Vagina (tissue), 2 donors: ENCODE data around the gene SPATA33. TPM values are rescaled to one million over a fixed set of nuclear protein-coding genes. Genes with fewer than 3 reads are reported as not detected.

ENCODE experiments used
- DNase-seq, 2 donors: peaks; one replicate each; pipeline ENCODE4 v3.0.0-alpha.2; 2017; ENCODE audit errors: extremely low spot score in 2 of 2
- H3K27ac ChIP-seq: fragments of 200-600 bp; sonication (generic); one replicate; pipeline ENCODE4 v1.5.1; 2019
- H3K27me3 ChIP-seq: fragments of 200-600 bp; sonication (generic); one replicate; pipeline ENCODE4 v1.5.1; 2019
- H3K36me3 ChIP-seq, 2 donors: fragments of 200-600 bp; sonication (generic); one replicate each; pipeline ENCODE4 v1.5.1; 2017 to 2019
- H3K4me1 ChIP-seq: fragments of 200-600 bp; sonication (generic); one replicate; pipeline ENCODE4 v1.5.1; 2019
- H3K4me3 ChIP-seq, 2 donors: fragments of 200-600 bp; sonication (generic); 1 replicate in 1 of 2; 2 replicates in 1 of 2; pipeline ENCODE4 v1.5.1; 2016 to 2019
- H3K9me3 ChIP-seq: fragments of 200-600 bp; sonication (generic); one replicate; pipeline ENCODE4 v1.5.1; 2019
- POLR2A ChIP-seq, 2 donors: fragments of 450-650 bp; IDR thresholded peaks; one replicate each; pipeline ENCODE4 v1.6.1; 2017; ENCODE audit warnings: antibody characterized with exemption in 2 of 2, mild to moderate bottlenecking in 2 of 2, moderate library complexity in 2 of 2
- POLR2AphosphoS5 ChIP-seq, 2 donors: sonication (generic); formaldehyde crosslinking; IDR thresholded peaks; one replicate each; pipeline ENCODE4 v1.9.0; 2017; ENCODE audit warnings: antibody characterized with exemption in 2 of 2, mild to moderate bottlenecking in 2 of 2, low read depth in 1 of 2; ENCODE audit not compliant: insufficient read depth in 1 of 2
- intact Hi-C: fragments of 100-400 bp; cut with DNase I; formaldehyde crosslinking; loops from one replicate; pipeline ENCODE4 v1.15.1; 2023
- total RNA-seq: library from RNA; depleted of rRNA; stranded (reverse); fragments of >200 nt; gene quantifications from one replicate; pipeline ENCODE4 v1.2.3, GENCODE V29; 2016
- TF ChIP-seq, protein P1 (sequence below), 3 experiments: fragments of 450-650 bp in 2 of 3; fragments of 200-600 bp in 1 of 3; sonication (generic) in 1 of 3; IDR thresholded peaks; one replicate each; pipeline ENCODE4 v1.5.1; 2017 to 2019; ENCODE audit warnings: antibody characterized with exemption in 3 of 3, mild to moderate bottlenecking in 2 of 3, moderate library complexity in 2 of 3

Gene SPATA33
- total RNA-seq, 1 donor from 2014 or later = 5.2 TPM

DNA sequence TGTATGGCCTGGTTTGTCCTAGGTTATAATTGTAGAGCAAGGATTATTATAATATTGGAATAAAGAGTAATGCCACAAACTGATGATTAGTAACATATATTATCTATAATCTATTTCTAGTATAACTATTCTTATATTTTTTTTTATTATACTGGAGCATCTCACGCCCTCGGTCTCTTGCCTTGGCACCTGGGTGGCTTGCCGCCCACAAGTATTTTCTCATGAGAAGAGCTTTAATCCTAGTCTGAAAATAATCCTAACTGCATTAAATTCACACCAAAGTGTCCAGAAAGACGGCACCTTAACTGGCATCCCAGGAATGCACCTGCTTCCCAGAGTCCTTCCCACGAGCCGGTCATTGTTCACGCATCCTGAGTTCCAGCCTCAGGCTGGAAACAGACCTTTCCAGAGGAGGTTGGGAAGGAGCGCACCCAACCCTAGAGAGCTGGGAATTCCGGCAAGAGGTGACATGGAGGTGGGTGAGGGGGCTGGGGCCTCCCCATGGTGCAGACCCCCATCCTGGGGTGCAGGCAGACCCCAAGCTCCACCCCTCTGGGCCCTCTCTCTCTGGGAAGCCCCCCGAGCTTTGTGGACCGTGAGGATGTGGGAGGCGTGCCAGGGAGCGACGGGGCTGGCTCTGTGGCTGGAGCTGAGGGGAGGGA, 16.0 kb upstream of the SPATA33 start:
- H3K4me3 ChIP-seq = peak overlapping the region in 1 of 2 donors; percentile 28
- DNase-seq = no peak
- intact Hi-C loops = no loop called here
- H3K4me1 ChIP-seq = peaks cover 12% of the 10 kb centered on the region
- TF ChIP-seq, protein P1, sequence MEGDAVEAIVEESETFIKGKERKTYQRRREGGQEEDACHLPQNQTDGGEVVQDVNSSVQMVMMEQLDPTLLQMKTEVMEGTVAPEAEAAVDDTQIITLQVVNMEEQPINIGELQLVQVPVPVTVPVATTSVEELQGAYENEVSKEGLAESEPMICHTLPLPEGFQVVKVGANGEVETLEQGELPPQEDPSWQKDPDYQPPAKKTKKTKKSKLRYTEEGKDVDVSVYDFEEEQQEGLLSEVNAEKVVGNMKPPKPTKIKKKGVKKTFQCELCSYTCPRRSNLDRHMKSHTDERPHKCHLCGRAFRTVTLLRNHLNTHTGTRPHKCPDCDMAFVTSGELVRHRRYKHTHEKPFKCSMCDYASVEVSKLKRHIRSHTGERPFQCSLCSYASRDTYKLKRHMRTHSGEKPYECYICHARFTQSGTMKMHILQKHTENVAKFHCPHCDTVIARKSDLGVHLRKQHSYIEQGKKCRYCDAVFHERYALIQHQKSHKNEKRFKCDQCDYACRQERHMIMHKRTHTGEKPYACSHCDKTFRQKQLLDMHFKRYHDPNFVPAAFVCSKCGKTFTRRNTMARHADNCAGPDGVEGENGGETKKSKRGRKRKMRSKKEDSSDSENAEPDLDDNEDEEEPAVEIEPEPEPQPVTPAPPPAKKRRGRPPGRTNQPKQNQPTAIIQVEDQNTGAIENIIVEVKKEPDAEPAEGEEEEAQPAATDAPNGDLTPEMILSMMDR (IDR thresholded peaks at IDR 0.05) = no peak
- TF ChIP-seq POLR2AphosphoS5 (IDR thresholded peaks at IDR 0.05; ENCODE audit: insufficient read depth in 1 of 2, low read depth in 1 of 2) (no peak), POLR2A (IDR thresholded peaks at IDR 0.05) (no peak)
- H3K9me3 ChIP-seq = no peaks in the 10 kb centered on the region
- no peak overlapping the region for H3K27ac ChIP-seq
- H3K27me3 ChIP-seq = no peaks in the 10 kb centered on the region
- peaks cover 0 to 23% of the 10 kb centered on the region in 2 donors for H3K36me3 ChIP-seq

DNA sequence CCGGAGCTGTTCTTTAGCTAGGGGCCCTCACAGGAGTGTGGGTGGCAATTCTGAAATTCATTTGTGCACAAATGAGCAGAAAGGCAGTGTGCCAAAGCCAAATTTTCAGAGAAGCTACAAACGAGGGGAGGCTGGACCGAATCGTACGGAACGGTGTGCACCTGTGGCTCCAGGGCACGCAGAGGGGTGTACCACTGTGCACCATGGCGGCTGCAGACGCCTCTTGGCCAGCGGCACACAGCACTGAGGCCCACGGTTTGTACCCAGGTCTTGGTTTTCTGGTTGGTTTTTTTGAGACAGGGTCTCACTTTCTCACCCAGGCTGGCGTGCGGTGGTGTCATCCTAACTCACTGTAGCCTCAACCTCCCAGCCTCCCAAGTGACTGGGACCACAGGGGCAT, 15.1 kb upstream of the SPATA33 start:
- DNase-seq = no peak
- intact Hi-C loops = no loop called here
- Histone ChIP-seq H3K27me3 (no peaks in the 10 kb centered on the region), H3K4me3 (no peak overlapping the region), H3K4me1 (peaks cover 12% of the 10 kb centered on the region), H3K36me3 (peaks cover 0 to 31% of the 10 kb centered on the region in 2 donors), H3K9me3 (no peaks in the 10 kb centered on the region), H3K27ac (no peak overlapping the region)
- TF ChIP-seq POLR2A (IDR thresholded peaks at IDR 0.05) = no peak
- TF ChIP-seq POLR2AphosphoS5 (IDR thresholded peaks at IDR 0.05; ENCODE audit: insufficient read depth in 1 of 2, low read depth in 1 of 2) = no peak
- TF ChIP-seq, protein P1 (IDR thresholded peaks at IDR 0.05) = no peak

DNA sequence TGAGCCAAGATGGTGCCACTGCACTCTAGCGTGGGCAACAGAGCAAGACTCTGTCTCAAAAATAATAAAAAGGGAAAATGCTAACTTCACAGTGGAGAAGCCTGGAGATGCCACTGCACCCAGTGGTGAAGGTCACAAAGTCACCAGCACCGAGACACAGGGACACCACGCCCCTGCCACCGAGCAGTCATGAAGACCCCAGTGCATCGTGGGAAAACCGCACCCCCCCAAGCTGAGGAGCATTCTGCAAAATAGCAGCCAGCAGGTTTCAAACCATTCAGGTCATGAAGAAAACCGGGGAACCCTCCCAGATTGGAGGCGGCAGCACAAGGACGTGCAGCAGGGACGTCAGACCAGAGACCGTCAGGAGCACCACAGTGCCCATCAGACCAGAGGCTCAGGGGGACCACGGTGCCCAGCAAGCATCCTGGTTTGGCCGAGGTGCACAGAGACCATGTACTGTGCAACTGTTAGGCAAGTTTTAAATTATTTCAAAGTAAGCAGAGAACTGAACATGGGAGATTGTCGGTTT, 13.8 kb upstream of the SPATA33 start:
- Histone ChIP-seq H3K9me3 (no peaks in the 10 kb centered on the region), H3K36me3 (peaks cover 0 to 31% of the 10 kb centered on the region in 2 donors), H3K27me3 (no peaks in the 10 kb centered on the region), H3K4me3 (no peak overlapping the region), H3K4me1 (peaks cover 12% of the 10 kb centered on the region), H3K27ac (no peak overlapping the region)
- intact Hi-C loops = no loop called here
- DNase-seq = no peak
- TF ChIP-seq POLR2A (IDR thresholded peaks at IDR 0.05) = no peak
- TF ChIP-seq, protein P1 (IDR thresholded peaks at IDR 0.05) = no peak
- TF ChIP-seq POLR2AphosphoS5 (IDR thresholded peaks at IDR 0.05; ENCODE audit: insufficient read depth in 1 of 2, low read depth in 1 of 2) = no peak

DNA sequence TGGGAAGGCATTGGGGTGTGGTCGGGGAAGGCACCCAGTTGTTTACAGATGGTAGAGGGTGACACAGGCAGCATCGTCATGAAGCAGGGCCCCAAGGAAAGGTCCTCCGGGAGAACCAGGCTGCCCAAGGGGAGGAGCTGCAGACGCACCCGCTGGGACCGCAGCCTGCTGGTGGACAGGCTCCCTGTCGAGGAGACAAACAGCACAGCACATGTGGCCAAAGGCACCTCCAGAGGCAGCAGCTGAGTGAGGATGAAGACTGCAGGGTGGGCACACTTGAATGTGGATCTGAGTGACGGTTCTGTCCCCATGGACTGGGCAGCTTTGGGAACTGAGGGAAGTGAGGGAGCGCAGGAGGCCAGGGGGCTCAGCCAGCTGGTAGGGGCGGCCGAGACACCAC, 12.5 kb upstream of the SPATA33 start:
- intact Hi-C loops = no loop called here
- TF ChIP-seq POLR2A (IDR thresholded peaks at IDR 0.05) = no peak
- Histone ChIP-seq H3K4me3 (no peak overlapping the region), H3K4me1 (peaks cover 11% of the 10 kb centered on the region), H3K27me3 (no peaks in the 10 kb centered on the region), H3K27ac (no peak overlapping the region), H3K36me3 (peaks cover 0 to 31% of the 10 kb centered on the region in 2 donors), H3K9me3 (no peaks in the 10 kb centered on the region)
- DNase-seq = no peak

DNA sequence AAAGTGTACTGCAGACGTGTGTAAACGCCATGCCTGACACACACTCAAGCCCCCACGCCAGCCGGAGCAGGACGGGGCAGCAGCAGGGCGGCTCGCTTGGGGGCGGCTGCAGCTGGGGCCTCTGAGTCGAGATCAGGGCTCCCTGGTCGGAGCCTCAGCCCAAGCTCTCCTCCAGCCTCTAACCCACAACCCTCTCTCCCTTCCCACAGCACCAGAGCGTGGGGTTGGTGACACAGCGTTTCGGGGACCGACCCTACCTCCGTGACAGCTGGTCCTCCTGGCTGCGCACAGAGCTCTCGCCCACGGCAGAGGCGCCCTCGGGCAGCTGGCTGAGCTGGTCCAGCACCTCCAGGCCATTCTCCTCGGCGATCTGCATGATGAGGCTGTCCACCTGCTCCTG, 11.4 kb upstream of the SPATA33 start:
- no peaks in the 10 kb centered on the region for H3K27me3 ChIP-seq
- TF ChIP-seq, protein P1 (IDR thresholded peaks at IDR 0.05) = no peak
- TF ChIP-seq POLR2A (IDR thresholded peaks at IDR 0.05) (no peak), POLR2AphosphoS5 (IDR thresholded peaks at IDR 0.05; ENCODE audit: insufficient read depth in 1 of 2, low read depth in 1 of 2) (no peak)
- peaks cover 0 to 31% of the 10 kb centered on the region in 2 donors for H3K36me3 ChIP-seq
- H3K4me1 ChIP-seq = no peaks in the 10 kb centered on the region
- DNase-seq = no peak
- no peak overlapping the region for H3K4me3 ChIP-seq
- H3K27ac ChIP-seq = no peak overlapping the region
- H3K9me3 ChIP-seq = no peaks in the 10 kb centered on the region
- intact Hi-C loops = no loop called here
